ENCODE measurements around the gene AGPAT1.
"Not testable (repeated sequence)": the region's sequence is repeated elsewhere in the genome, so short reads cannot be mapped to it uniquely, and the experiment has no call there.

AGPAT1 gene, protein sequence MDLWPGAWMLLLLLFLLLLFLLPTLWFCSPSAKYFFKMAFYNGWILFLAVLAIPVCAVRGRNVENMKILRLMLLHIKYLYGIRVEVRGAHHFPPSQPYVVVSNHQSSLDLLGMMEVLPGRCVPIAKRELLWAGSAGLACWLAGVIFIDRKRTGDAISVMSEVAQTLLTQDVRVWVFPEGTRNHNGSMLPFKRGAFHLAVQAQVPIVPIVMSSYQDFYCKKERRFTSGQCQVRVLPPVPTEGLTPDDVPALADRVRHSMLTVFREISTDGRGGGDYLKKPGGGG
- 14.8 to 20.0 (median 18.4) reads per million in 4 donors for total RNA-seq

GRCh38 chr6:32175711-32176475 lies at the start of gene AGPAT1:
TSS of gene AGPAT1 (minus strand) at chr6:32176084. CDS start at chr6:32171496, 4,588 bp downstream.
- peak; percentile 89 to 96 (median 93) for DNase-seq

DNA sequence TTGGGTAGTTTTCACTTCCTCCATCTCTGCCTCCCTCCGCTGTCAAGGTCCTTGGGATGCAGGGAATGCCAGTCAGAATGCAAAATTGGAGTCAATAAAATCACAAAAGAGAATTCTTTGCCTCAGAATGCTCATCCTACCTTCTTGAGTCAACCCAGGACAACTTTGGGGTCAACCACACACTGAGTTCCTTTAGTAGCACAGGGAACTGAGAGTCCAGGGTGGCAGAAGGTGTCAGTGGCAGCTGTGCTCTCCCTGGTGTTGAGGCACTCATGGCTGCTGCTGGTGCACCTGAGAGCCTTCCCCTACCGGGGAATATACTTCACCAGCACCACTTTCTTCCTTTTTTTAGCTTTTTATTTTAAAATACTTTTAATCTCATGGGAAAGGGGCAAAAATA lies 48.8 kb upstream of the AGPAT1 start:
- DNase-seq: no peak

DNA sequence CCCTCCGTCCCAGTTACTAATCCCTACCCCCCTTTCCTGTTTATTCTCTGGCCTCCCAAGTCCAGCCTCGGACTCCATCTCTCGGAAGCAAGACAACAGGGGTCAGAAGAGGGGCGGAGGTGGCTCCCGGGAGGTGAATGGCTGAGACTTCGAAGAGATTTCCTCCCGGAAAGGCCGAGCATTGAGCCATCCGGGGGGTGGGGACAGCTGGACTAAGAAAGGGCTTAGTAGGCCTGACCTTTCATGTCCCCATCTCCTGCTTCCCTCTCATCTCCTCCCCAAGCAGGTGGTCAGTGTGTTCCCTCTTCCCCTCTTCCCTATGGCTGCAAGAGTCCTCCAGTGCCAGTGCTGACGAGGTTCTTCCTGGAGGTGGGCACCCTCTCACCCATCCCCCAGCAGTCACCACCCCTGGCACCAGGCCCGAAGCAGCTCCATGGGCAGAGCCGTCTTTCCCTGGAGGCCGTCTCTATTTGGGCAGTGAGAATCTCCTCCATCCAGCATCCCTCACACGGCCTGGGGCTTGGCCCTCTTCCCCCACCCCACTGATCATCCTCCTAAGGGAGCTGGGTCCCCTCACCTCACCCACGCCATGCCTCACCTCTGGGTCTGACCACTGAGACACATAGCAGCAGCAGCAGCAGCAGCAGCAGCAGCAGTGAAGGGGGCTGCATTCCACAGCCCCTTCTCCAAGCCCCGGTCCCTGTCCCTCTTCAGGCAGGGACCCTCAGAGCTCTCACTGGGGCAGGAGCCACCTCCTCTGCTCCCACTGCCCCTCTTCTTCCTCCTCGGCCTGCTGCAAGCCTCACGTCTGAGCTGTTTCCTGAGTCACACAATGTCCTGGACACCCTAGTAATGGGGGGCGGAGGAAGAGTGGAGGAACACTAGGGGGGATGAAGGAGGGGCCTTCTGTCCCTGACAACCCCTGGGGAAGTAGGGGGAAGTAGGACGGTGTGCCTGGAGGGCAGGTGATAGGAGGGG lies 47.7 kb upstream of the AGPAT1 start, which contains the start of gene NOTCH4:
NOTCH4 (minus strand) TSS at position 810 of the 978 bp plus-strand sequence; CDS start at position 671, 139 bp downstream.
- no peak for DNase-seq

DNA sequence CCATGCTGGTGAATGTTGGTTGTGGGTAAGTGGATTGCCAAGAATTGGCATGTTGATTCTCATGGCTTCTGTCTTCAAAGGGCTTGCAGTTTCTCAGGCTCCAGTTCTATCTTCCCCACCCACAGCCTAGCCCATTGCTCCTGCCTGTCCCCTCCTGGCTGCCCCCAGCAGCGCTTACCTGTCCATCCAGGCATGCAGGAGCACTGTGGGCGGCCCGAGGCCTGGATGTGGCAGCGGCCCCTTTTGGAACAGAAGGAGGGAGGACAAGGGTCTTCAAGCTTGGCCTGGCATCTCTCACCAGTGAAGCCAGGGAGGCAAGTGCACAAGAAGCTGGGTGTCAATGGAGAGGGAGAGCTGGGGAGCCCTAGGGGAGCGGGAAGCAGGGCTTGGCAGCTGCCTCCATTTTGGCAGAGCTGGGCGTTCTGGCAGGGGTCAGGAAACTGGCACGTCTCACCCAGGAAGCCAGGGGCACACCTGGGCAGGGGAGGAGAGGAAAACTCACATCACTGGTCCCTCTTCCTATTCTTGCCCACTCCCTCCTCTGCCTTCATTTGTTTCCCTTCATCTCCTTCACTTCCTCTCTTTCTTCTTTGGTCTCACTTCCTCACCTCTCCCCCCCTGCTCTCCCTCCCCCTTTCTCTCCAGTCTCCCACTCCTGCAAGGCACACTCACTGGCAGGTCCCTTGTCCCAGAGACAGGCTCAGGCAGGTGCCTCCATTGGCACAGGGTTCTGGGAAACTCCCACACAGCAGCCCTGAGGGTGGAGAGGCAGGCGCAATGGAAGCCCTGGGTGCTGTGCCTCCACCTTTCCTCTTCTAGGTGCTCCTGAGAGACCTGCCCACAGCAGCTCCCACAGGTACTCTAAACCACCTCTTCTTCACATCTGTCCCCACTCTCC lies 46.7 kb upstream of the AGPAT1 start:
- DNase-seq: no peak

DNA sequence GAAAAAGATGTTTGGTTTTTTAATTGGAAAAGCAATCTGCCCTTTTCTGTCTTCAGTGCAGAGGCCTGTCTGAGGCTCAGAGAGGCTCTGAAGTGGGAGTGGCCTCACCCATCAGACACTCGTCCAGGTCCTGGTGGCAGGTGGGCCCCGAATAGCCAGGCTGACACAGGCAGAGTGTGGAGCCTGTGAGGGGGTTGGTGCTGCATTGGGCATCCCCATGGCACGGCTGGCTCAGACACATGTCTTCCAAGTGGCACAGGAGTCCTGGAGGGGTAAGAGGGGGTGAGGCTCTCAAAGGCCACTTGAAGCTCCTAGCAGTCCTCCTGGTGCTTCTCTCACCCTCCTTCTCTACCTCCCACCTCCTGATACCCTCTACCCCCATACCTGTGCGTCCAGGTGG lies 44.1 kb upstream of the AGPAT1 start:
- DNase-seq: no peak

DNA sequence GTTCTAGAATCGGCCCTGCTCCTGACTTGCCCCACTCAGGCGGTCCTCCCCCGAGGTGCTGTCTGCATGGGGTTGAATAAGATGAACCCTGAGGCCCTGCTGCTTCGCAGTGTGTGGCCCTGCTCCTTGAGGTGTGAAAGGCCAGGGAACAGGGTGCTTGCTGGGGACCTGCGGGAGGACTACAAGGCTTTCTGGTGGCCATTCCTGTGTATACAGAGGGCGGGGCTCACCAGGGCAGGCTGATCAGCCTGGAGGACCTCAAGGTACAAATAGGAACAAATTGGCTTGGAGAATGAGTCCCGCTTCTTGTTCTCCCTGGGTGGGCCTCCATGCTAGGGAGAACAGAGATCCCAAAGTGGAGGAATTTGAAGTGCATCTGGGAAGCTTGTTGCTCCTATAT lies 42.3 kb upstream of the AGPAT1 start:
- no peak for DNase-seq

GRCh38 chr6:32216998-32217397 lies 41.1 kb upstream of the AGPAT1 start:
- DNase-seq: no peak

DNA sequence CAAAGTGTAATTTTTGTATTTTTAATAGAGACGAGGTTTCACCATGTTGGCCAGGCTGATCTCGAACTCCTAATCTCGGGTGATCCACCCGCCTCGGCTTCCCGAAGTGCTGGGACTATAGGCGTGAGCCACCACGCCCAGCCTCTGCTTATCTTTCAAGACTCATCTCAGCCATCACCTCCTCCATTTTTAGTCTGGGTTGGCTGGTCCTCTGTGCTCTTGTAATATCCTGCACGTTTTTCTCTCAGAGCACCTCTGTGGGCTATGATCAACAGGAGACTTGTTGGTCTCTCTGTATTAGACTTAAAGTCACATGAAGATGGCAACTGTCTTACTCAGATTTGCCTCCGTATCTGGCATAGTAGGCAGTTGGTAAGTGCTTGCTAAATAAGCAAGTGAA lies 40.4 kb upstream of the AGPAT1 start:
- DNase-seq: no peak

GRCh38 chr6:32215617-32216016 lies 39.7 kb upstream of the AGPAT1 start:
- no peak for DNase-seq

- no peak for DNase-seq
Measured at GRCh38 chr6:32214126-32214525, 38.2 kb upstream of the AGPAT1 start.

GRCh38 chr6:32213649-32214048 lies 37.8 kb upstream of the AGPAT1 start:
- no peak for DNase-seq

GRCh38 chr6:32212076-32212760 lies 36.3 kb upstream of the AGPAT1 start:
- DNase-seq: no peak

GRCh38 chr6:32211432-32211831 lies 35.5 kb upstream of the AGPAT1 start:
- not testable (repeated sequence) for DNase-seq

GRCh38 chr6:32210191-32210601 lies 34.3 kb upstream of the AGPAT1 start:
- no peak for DNase-seq

- no peak for DNase-seq
Measured at GRCh38 chr6:32208996-32209395, 33.1 kb upstream of the AGPAT1 start.

DNA sequence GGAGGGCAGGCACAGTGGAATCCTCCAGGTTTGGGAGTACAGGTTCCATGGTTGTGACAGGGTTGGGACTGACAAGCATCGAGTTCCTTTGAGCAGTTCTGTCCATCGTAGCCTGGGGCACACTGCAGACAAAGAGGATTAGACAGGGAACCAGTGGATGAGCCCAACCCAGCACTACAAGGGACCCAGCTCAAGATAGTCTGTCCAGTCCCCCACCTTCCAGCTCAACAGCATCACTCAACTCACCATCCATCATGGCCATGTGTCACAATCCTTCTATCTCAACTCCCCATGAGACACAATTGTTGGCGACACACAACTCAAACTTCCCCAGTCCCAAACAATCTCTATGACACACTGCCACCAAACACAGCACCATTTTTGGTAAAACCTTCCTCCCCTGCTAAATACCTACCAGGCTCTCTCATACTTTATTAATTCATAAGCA lies 28.4 kb upstream of the AGPAT1 start:
- DNase-seq: no peak

DNA sequence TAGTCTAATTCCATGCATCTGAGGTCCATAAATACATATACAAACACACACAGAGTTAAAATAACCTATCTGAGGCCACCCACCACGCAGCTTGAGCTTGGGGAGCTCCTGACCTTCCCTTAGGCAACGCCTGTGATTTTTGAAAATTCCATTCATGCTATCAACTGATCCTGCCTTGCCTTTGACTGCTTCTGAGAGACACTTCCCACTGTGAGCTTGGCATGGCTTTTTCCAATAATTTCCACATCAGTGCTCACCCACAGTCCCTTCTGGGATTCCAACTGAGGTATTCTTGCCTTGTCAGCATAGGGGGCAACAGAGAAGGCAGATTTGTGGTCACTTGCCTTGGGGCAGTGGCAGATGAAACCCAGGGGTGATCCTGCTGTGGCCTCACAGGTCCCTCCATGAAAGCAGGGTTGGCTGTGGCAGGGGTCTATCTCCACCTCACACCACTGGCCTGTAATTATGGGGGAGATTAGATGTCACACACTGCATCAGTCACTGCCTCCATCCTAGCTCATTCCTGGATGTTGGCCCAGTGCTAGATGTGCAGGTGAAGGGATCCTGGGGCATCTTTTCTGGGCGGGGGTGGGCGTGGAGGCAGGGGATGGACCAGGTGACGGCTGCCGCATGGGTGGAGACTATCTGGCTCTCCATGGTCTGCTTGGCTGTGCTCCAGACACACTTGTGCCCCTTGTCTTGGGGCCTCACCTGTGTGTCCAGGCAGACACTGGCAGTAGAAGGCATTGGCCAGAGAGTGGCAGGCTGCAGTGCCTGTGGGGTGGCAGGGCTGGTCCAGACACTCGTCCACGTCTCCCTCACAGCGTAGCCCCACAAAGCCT lies 27.8 kb upstream of the AGPAT1 start:
- DNase-seq: no peak

GRCh38 chr6:32202186-32202585 lies 26.3 kb upstream of the AGPAT1 start:
- DNase-seq: no peak

GRCh38 chr6:32200711-32201475 lies 25.0 kb upstream of the AGPAT1 start:
- DNase-seq: no peak
